GM18498 (cell line): ENCODE measurements around the gene SNRK.

ENCODE experiments used
- ATAC-seq: cut with Tn5 transposase; IDR thresholded peaks from one replicate; pipeline ENCODE4 v1.9.1; 2021; ENCODE audit warnings: mild to moderate bottlenecking, moderate library complexity; ENCODE audit not compliant: unreplicated experiment

SNRK gene, protein sequence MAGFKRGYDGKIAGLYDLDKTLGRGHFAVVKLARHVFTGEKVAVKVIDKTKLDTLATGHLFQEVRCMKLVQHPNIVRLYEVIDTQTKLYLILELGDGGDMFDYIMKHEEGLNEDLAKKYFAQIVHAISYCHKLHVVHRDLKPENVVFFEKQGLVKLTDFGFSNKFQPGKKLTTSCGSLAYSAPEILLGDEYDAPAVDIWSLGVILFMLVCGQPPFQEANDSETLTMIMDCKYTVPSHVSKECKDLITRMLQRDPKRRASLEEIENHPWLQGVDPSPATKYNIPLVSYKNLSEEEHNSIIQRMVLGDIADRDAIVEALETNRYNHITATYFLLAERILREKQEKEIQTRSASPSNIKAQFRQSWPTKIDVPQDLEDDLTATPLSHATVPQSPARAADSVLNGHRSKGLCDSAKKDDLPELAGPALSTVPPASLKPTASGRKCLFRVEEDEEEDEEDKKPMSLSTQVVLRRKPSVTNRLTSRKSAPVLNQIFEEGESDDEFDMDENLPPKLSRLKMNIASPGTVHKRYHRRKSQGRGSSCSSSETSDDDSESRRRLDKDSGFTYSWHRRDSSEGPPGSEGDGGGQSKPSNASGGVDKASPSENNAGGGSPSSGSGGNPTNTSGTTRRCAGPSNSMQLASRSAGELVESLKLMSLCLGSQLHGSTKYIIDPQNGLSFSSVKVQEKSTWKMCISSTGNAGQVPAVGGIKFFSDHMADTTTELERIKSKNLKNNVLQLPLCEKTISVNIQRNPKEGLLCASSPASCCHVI

GRCh38 chr3:43286115-43286840, at the start of gene SNRK:
SNRK (plus strand) TSS chr3:43286540; CDS start chr3:43303204, 16,664 bp downstream.
- ATAC-seq: peak; percentile 92

GRCh38 chr3:43238801-43239200, 47.5 kb upstream of the SNRK start:
- ATAC-seq: no peak

DNA sequence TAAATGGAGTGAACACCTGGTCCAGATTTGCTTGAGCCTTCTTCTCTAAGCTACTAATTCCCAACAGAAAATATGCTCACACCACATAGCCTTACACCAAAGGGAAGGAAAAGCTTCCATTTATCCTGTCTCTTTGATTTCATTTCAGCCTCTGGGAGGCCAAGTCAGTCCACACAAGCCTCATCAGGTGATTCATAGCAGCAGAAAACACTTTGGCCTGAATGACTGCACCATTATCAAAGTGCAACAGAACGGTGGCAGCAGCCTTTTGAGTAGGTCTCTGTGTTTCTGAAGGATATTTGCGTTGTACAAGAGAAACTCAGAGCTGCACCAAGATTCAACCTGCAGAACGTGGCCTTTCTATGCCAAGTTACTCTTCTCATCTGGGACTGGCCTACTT, 46.6 kb upstream of the SNRK start:
- ATAC-seq: no peak

DNA sequence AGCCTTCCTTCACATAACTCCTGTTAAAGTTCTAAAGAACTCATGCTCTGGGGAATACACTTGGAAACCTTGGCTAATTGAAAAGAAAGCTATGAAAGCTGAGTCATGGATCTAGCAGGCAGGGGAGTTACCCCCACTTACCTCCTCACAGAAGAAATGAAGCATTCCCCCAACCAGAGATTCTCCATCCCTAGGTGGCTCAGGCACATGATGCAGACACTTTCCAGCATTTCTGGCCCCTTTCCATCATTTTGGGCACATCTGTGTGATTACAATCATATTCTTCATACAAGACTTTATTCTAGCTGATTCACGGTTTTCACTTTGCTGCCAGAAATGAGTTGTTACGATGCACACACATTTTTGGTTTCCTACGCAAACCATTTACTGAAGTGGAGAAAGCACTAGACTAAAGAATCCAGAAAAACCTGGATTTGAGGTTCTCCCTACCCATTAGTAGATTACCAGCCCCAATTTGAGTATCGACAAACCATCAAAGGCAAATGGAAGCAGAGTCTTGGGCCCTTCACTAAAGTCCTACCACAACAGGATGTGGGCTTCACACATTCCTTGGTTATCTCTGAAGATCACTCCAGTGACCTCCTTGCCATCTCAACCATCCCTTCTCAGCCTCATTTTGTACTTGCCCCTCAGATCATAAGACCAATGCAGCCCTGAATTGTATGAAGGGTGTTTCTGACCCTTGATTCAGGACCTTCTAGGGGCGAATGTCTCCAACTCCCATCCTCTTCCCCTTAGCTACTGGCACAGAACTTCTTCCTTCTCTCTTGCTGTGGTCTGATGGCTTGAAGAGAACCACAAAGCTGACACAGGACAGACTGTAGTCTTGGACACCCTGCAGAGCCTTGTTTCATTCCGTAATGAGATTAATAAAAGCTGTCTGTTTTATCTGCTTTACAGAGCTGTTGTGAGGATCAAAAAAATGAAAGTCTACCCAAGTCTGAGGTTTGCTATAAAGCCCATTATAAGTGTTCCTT, 42.5 kb upstream of the SNRK start:
- ATAC-seq: no peak

GRCh38 chr3:43244694-43245093, 41.6 kb upstream of the SNRK start:
- ATAC-seq: no peak

- no peak for ATAC-seq
These were observed 39.4 kb upstream of the SNRK start for GRCh38 chr3:43246976-43247375.

DNA sequence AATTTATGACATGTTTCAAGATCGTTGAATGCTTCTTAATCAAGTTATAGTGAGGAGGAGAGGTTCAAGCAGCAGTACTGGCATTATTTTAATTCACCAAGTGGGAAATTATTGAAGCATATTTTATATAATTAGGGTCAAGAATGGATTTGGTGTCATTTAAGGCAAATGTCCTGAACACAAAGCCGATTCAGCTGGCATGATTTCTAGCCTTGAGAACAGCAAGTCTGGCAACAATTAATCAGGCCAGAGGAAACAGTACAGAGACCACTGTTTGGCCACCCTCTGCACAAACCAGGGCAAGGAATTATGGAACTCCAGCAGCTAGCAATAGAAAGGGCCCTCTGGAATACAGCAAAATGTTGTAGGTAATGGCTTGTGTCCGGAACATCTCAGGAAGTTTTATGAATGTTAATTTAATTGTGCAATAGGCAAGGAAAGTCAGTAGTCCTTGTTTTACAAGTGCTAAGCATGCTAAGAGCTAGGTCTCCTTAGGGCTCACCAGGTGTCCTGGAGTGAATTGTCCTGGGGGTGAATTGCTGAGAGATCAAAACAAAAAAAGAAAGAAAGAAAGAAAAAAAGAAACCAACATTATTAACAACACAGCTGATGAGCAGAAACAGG, 38.7 kb upstream of the SNRK start:
- no peak for ATAC-seq

- no peak for ATAC-seq
These were observed 38.2 kb upstream of the SNRK start for GRCh38 chr3:43248185-43248583.

- no peak for ATAC-seq
These were observed 37.4 kb upstream of the SNRK start for GRCh38 chr3:43248973-43249372.

DNA sequence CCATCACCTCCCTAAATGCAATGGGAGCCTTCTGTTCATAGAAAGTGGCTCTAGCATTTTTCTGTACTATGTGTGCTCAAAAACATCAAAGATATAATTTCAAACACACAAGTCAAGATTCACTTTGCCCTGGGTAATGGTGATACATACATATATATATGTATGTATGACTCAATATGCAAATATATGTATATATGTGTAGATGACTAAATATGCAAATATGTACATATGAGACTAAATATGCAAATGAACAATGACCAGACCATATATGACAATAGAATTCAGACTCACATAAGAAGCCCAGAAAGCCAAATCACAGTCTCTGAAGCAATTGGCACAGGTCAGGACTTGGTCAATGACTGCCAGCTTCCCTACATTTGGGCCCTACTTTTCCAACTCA, 36.9 kb upstream of the SNRK start:
- ATAC-seq: no peak

- no peak for ATAC-seq
These were observed 33.0 kb upstream of the SNRK start for GRCh38 chr3:43253294-43253693.

- ATAC-seq: no peak
These were observed 32.2 kb upstream of the SNRK start for GRCh38 chr3:43254125-43254524.

- no peak for ATAC-seq
These were observed 30.7 kb upstream of the SNRK start for GRCh38 chr3:43255662-43256061.

GRCh38 chr3:43256714-43257461, 29.5 kb upstream of the SNRK start:
- no peak for ATAC-seq

GRCh38 chr3:43257850-43258249, 28.5 kb upstream of the SNRK start:
- ATAC-seq: no peak

GRCh38 chr3:43259626-43260025, 26.7 kb upstream of the SNRK start:
- no peak for ATAC-seq

- ATAC-seq: no peak
These were observed 25.9 kb upstream of the SNRK start for GRCh38 chr3:43260412-43260811.

DNA sequence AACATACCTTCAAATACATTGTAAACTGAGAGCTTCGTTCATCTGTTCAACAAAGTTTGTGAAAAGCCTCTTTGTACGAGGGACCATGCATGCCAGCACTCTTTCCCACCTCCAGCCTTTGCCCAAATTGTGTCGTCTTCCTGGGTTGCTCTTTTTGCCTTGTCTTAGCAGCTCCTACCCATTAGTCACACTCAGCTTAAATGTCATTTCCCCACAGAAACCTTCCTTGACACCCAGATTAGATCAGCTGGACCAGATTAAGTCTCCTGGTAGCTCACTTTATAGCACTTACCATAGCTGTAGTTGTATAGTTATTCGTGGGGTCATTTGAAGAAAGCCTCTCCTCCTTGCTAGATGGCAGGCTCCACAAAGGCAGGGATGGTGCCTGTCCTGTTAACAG, 24.1 kb upstream of the SNRK start:
- ATAC-seq: no peak

- no peak for ATAC-seq
These were observed 19.9 kb upstream of the SNRK start for GRCh38 chr3:43266451-43266850.
